Smooth muscle cell of trachea (primary cell): ENCODE results near the gene NUDT1. TPM values are rescaled to one million over a fixed set of nuclear protein-coding genes. Genes with fewer than 3 reads are reported as not detected.

Source experiments
- total RNA-seq: library from RNA; depleted of rRNA; stranded (reverse); fragments of >200 nt; gene quantifications from 2 replicates; pipeline ENCODE4 v1.2.1, GENCODE V29; 2014

The NUDT1 gene
- total RNA-seq = 25.0 and 63.0 TPM in 2 replicates

GRCh38 chr7:2241580-2242540 lies at the start of gene NUDT1, which contains the start of gene MRM2:
NUDT1 (plus strand) TSS chr7:2242226; CDS start chr7:2244575, 2,349 bp downstream.
MRM2 (minus strand) TSS chr7:2242205; CDS start chr7:2242169, 36 bp downstream.

GRCh38 chr7:2232766-2233520 lies 9.1 kb upstream of the NUDT1 start, which contains the start of gene MAD1L1:
MAD1L1 (minus strand) TSS chr7:2232945; CDS start chr7:2230133, 2,812 bp downstream.

Other genes with a start within 250 kb of the NUDT1 start
- 47.0 and 54.5 TPM in 2 replicates for gene MAD1L1, start 9.3 kb upstream of the NUDT1 start, total RNA-seq
- gene MRM2, start within 50 bp of the NUDT1 start, total RNA-seq = 14.7 and 20.2 TPM in 2 replicates
- 21.5 and 27.8 TPM in 2 replicates for gene SNX8, start 72.2 kb downstream of the NUDT1 start, total RNA-seq
- gene EIF3B, start 112.6 kb downstream of the NUDT1 start, total RNA-seq = 183 and 189 TPM in 2 replicates
- 6.3 and 9.1 TPM in 2 replicates for gene CHST12, start 161.4 kb downstream of the NUDT1 start, total RNA-seq
- gene GRIFIN, start 234.2 kb downstream of the NUDT1 start, total RNA-seq = not detected in 2 replicates